Embryonic facial prominence (tissue), 1 donor: ENCODE measurements around the gene FITM1.

ENCODE experiments used
- DNase-seq: peaks from one replicate; pipeline ENCODE4 v3.0.0-alpha.2; 2016; ENCODE audit errors: extremely low spot score

Gene FITM1, protein sequence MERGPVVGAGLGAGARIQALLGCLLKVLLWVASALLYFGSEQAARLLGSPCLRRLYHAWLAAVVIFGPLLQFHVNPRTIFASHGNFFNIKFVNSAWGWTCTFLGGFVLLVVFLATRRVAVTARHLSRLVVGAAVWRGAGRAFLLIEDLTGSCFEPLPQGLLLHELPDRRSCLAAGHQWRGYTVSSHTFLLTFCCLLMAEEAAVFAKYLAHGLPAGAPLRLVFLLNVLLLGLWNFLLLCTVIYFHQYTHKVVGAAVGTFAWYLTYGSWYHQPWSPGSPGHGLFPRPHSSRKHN

GRCh38 chr14:24130380-24130716 lies at the start of gene FITM1:
FITM1 (plus strand) TSS chr14:24130659; CDS start chr14:24131564, 905 bp downstream.
- DNase-seq: no peak

DNA sequence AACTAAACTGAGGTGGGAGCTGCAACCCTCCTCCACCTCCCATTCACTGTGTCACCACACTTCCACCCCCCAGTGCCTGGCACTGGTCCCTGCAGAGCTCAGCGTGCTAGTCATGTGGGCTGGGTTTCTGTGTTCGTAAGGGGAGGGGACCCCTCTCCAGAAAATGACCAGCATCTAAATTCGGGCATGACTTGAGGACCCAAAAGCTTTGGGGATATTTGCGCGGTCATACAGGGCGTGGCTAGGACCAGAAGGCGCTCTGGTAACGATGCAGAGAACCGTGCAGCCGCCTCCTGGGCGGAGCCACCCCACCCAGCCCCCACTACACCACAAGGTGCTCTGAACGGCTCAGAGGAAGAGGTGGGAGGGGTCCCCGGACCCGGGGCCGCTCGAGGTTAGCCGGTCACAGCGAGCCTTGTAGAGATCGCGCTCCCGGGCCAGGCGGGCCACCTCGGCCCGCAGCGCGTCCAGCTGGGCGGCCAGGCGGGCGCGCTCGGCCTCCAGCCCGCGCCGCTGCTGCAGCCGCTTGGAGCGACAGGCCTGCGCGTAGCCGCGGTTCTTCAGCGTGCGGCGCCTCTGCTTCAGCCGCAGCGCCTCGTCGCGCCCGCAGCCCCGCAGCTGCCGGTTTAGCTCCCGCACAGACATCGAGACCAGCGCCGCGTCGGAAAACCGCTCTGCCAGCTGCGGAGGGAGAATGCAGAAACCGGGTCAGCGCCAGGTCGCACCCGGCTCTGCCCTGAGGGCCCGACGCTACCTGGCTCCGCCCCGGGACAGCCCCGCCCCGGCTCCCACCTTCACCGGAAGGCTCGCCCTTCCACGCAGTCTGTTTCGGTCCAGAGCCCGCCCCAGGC lies 49.3 kb upstream of the FITM1 start:
- DNase-seq: no peak

- DNase-seq: no peak
Observed at GRCh38 chr14:24081739-24082211, 48.7 kb upstream of the FITM1 start.

DNA sequence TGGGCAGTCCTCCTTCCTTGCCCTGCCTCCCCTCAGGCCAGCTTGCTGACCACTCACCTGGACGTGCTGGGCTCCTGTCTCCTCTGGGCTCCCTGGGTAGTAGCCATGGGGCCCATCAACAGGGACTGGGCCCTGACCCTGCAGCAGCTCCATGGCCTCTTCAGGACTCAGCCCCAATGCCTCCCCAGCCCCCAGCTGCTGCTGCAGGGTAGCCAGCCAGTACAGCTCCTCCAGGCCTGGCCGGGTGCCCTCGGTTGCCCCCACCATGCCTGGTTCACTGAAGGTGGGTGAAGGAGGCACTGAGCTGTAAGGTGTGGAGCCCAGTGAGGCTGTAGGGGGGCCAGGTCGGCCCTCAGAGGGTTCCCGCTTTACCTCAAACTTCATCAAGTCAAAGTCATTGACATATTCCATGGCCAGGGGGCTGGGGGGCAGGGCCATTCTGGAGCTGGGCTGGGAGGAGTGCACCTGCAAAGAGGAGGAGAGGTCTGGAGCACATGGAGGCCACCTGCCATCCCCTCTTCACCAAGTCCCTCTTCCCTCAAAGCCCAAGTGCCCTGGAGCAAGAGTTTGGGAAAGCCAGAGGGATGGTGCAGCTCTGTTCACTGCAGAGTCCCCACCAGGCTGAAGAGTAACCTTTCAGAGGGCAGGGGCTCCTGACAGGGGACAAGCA lies 47.9 kb upstream of the FITM1 start:
- no peak for DNase-seq

DNA sequence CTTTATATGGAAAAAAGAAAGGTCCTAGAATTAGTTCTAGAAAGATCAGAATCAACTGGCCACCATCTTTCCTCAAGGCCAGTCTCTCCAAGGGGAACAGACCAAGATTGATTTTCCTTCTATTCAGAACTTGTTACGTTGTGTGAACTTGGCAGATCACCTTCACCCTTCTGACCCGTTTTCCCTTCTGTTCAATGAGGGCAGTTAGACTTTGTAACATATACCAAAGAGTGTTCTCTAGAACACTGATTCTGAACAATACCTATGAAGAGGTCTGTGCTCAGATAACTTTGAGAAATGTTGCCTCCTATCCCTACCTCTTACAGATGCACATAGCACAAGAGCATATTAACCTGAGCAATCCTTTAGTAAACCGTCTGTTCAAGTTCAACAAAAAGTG lies 47.0 kb upstream of the FITM1 start:
- DNase-seq: no peak

DNA sequence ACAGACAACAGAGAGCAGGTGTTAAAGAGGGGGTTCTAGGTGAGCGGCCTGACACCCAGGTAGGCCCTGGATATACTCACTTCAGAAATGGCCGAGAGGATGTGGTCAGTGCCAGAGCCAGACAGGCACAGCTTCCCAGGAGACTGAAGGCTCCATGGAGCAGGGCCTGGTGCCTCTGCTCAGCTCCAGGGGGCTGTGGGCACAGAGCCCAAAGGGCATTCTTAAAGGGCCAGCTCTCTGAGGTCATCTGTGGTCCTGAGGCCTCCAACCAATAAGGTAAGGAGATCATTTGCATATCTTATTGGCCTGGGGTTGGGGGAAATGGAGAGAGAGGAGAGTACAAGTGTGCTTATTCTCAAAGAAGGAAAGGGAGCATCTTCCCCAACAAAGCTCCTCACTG lies 46.0 kb upstream of the FITM1 start:
- DNase-seq: no peak

- DNase-seq: no peak
Observed at GRCh38 chr14:24085215-24085614, 45.2 kb upstream of the FITM1 start.

DNA sequence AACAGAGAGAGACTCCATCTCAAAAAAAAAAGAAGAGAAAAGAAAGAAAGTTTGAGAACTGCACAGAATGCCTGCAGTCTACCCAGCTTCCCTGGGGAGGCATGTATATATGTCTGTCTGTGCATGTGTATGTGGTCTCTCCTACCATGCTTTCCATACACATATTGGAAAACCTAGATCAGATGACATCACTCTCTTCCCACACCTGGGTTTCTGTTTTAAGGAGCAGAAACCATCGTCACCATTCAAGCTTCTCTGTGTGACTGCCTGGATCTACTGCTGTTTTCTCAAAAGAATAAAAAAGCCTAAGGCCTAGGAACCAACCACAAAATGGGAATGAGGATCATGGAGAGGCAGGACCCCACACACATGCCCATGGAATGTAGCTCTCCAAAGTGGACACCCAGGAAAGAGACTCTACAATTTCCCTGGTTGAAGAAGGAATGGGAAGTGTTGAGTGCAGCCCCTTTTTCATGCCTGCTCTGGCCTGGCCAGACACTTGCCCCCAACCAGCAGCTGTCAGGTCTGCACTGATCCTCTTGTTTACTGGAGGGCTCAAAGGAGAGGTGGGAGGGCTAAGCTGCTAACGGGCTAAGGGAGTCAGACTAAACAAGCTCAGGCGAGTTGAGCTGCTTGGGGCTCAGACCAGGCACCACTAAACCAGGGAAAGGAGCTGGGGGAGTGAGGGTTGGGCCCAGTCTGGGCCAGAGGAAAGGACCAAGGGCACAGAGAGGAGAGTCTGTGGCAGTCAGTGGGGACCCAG lies 44.1 kb upstream of the FITM1 start:
- DNase-seq: no peak

GRCh38 chr14:24087004-24087403 lies 43.5 kb upstream of the FITM1 start:
- no peak for DNase-seq

GRCh38 chr14:24088095-24088494 lies 42.4 kb upstream of the FITM1 start:
- DNase-seq: no peak

GRCh38 chr14:24089890-24090289 lies 40.6 kb upstream of the FITM1 start:
- DNase-seq: no peak

DNA sequence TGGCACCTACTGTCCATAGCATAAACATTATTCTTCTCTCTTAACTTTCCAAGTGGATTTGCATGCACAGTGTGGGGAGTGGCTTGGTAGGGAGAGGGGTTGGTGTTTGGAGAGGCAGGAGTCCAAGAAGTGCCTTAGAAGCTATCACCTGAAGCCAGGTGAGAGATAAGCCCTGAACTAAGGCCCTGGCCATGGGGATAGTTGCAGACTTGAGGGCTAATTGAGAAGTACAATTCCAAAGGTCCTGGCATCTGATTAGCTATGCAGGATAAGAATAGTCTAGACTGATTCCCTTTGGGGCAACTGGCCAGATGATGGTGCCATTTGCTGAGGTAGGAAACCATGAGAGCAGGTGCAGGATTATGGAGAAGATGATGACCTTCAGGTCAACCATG lies 38.4 kb upstream of the FITM1 start:
- no peak for DNase-seq

- DNase-seq: no peak
Observed at GRCh38 chr14:24092505-24093206, 37.8 kb upstream of the FITM1 start.

DNA sequence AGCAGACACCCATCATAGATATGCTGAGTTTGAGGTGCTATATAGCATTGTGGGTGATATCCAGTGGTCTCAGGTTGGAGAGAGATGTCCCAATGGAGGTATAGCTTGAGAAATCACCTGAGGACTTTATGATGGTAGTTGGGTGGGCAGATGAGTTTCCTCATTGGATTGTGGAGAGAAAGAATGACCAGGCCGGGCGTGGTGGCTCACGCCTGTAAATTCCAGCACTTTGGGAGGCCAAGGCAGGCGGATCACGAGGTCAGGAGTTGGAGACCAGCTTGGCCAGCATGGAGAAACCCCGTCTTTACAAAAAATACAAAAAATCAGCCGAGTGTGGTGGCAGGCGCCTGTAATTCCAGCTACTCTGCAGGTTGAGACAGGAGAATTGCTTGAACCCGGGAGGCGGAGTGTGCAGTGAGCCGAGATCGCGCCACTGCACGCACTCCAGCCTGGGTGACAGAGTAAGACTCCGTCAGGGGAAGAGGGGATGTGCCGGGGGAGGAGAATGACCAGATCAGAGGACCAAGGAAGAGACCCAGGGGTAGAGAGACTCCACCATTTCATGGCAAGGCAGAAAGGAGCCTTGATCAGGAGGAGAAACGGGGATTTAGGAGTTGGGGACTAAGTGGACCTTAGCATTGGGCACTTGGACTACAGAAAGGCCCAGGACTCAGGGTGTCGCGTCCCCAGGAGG lies 37.1 kb upstream of the FITM1 start:
- no peak for DNase-seq

DNA sequence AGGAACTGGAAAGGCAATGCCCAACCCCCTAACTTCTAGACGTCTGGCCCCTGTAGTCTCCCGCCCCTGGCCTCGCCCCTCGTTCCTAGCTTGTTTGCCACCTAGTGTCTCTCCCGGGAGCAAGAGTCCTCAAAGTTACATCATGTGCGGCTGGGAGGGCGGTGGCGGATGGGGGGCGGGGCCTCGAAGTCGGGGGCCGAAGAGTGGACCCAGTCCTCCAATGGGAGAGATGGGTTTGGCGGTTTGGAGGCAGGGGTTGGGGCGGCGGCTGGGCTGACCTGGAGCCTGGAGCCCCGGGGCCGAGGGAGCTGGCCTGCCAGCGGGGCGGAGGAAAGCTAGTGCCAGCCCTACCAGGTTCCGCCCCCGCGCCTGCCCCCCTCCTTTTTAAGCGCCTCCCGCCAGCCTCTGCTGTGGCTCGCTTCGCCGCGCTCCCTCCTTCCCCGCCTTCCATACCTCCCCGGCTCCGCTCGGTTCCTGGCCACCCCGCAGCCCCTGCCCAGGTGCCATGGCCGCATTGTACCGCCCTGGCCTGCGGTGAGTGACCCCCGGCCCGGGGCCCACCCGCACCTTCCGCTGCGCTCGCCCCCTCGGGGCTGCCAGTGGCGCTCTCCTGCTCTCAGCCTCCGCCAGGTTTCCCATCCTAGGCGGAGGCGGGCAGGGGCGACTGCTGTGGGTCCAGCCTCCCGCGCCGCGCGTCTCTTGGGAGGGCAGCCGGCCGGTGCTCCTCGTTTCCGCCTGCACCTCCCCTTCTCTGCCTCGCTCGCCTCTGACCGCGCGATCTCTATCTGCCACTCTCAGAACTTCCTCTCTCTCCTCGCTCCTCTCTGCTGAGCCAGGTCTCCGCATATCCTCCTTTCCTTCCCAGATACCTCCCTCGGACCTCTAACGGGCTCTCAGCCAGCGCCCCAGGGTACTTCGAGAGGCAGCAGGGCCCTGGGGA lies 36.3 kb upstream of the FITM1 start, which contains the start of gene PCK2:
Gene PCK2, plus strand, starts transcription at position 411 of the 940 bp plus-strand sequence. Its CDS starts 95 bp downstream, at position 506.
- peak; percentile 69 for DNase-seq

- no peak for DNase-seq
Observed at GRCh38 chr14:24094841-24095270, 35.6 kb upstream of the FITM1 start.

GRCh38 chr14:24095271-24096068 lies 35.0 kb upstream of the FITM1 start:
- DNase-seq: no peak

- no peak for DNase-seq
Observed at GRCh38 chr14:24096545-24097181, 33.8 kb upstream of the FITM1 start.
